GM11168 (cell line): ENCODE data around the gene SPATA12.

Experiments used
- in situ Hi-C: fragments of 300-500 bp; cut with MboI; formaldehyde crosslinking; loops from one replicate; pipeline ENCODE4 v1.12.0; 2022; ENCODE audit warnings: low sequenced_read_pairs; ENCODE audit not compliant: unreplicated experiment

The SPATA12 gene

GRCh38 chr3:57109437-57110199 lies 49.2 kb downstream of the SPATA12 start:
- in situ Hi-C loops: no loop called here

GRCh38 chr3:57110214-57110613 lies 49.8 kb downstream of the SPATA12 start:
- in situ Hi-C loops: no loop called here

- in situ Hi-C loops: no loop called here
Measured at GRCh38 chr3:57110798-57111197, 50.3 kb downstream of the SPATA12 start.

GRCh38 chr3:57112206-57112605 lies 51.7 kb downstream of the SPATA12 start:
- in situ Hi-C loops: no loop called here

DNA sequence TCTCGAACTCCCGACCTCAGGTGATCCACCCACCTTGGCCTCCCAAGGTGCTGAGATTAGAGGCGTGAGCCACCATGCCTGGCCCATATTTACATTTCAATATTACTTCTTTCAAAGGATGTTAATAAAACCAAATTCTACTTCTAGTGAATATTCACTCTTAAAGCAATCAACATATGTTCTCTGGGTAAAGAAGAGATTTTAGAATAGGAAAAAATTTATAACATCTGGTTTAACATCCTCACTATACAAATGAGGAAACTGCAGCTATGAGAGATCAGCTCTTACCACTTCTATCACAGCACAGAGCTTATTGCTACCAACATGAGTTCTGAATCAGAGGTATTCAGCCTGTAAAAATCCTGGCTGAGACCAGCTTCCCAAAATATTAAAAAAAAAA lies 56.0 kb downstream of the SPATA12 start:
- in situ Hi-C loops: no loop called here

- in situ Hi-C loops: no loop called here
Measured at GRCh38 chr3:57118254-57118653, 57.8 kb downstream of the SPATA12 start.

GRCh38 chr3:57120040-57120439 lies 59.6 kb downstream of the SPATA12 start:
- in situ Hi-C loops: no loop called here

DNA sequence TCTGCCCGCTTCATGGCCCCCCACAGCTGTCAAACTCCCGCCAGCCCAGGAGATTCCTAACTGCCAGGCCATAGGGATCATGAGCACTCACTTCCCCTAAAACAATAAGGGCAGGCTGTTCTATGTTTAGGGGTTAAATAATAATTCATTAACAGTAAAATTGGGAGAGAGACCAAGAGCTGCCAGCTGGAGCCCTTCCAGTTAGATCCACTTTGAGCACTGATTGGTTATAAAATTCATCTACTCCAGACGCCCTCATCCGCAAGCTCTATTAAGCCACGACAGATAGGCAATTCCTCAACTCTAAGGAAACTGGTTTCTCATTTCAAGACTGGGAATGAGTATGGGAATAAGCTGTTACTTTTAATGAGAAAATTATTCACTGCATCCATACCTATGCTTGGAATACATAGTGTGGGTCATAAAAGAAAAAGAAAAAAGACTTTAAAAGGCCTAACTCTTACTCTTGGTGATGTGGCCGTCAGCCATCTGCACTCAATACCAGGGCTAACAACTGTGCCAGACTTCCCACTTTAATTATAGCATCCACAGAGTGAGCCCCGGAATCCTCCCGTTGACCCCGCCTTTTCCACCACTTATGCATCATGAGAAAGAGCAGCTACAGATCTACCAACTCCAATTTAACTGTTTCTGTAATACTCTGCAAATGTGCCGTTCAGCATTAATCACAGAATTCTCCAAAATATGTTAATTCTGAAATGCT lies 60.1 kb downstream of the SPATA12 start:
- in situ Hi-C loops: no loop called here
